Measurements from ENCODE around the gene CEL.

GRCh38 chr9:133074111-133074651 lies 12.4 kb downstream of the CEL start:
- TF ChIP-seq CTCF (IDR thresholded peaks at IDR 0.05; ENCODE audit: extremely low read depth in 1 of 2, insufficient read depth in 1 of 2, low read depth in 1 of 2, low read length in 2 of 2) (no peak), MAX (IDR thresholded peaks at IDR 0.05; ENCODE audit: insufficient read depth, insufficient read length) (no peak), POLR2AphosphoS5 (IDR thresholded peaks at IDR 0.05; ENCODE audit: insufficient read depth, low read depth, low read length) (no peak), GATA2 (IDR thresholded peaks at IDR 0.05; ENCODE audit: insufficient read depth, insufficient read length, low read depth, low read length) (no peak), POLR2A (IDR thresholded peaks at IDR 0.05; ENCODE audit: low read depth, low read length) (no peak), EZH2 (IDR thresholded peaks at IDR 0.05; ENCODE audit: borderline replicate concordance, low read depth, low read length, severe bottlenecking) (no peak), FOS (IDR thresholded peaks at IDR 0.05; ENCODE audit: borderline replicate concordance, insufficient read depth, low read length) (no peak), JUN (IDR thresholded peaks at IDR 0.05; ENCODE audit: borderline replicate concordance, insufficient read depth, insufficient read length, low read depth) (no peak), MYC (IDR thresholded peaks at IDR 0.05; ENCODE audit: low read depth, low read length) (no peak)

All from endothelial cell of umbilical vein (primary cell).